Ovary (tissue), 9 donors: Measurements from ENCODE around the gene PRSS38. TPM values are rescaled to one million over a fixed set of nuclear protein-coding genes. Genes with fewer than 3 reads are reported as not detected.

Experiments used
- DNase-seq, 5 donors: peaks; one replicate each; pipeline ENCODE4 v3.0.0-alpha.2; 2019 to 2020
- H3K27ac ChIP-seq, 2 donors: fragments of 200-600 bp; one replicate each; pipeline versions ENCODE4 v1.5.1 to v1.8.0; 2019 to 2022
- H3K27me3 ChIP-seq: fragments of 200-600 bp; one replicate; pipeline ENCODE4 v1.8.0; 2022
- H3K36me3 ChIP-seq: fragments of 200-600 bp; sonication (generic); one replicate; pipeline ENCODE4 v1.5.1; 2019
- H3K4me1 ChIP-seq: one replicate; pipeline ENCODE4 v1.8.1; 2013; ENCODE audit warnings: mild to moderate bottlenecking, moderate library complexity; ENCODE audit not compliant: insufficient read depth
- H3K4me3 ChIP-seq: fragments of 200-600 bp; sonication (generic); one replicate; pipeline ENCODE4 v1.5.1; 2017
- H3K9me3 ChIP-seq, 2 donors: fragments of 200-600 bp in 1 of 2; sonication (generic) in 1 of 2; one replicate each; pipeline versions ENCODE4 v1.5.1 to v1.8.1; 2013 to 2019; ENCODE audit warnings: mild to moderate bottlenecking in 1 of 2, moderate library complexity in 1 of 2
- CTCF ChIP-seq, 3 donors: fragments of 450-650 bp in 2 of 3; fragments of 200-600 bp in 1 of 3; IDR thresholded peaks; one replicate each; pipeline versions ENCODE4 v1.5.1 to v1.8.0; 2016 to 2022; ENCODE audit warnings: antibody characterized with exemption in 3 of 3, mild to moderate bottlenecking in 1 of 3
- EP300 ChIP-seq: sonication (generic); formaldehyde crosslinking; IDR thresholded peaks from one replicate; pipeline ENCODE4 v1.6.1; 2017; ENCODE audit warnings: antibody characterized with exemption
- POLR2A ChIP-seq: fragments of 450-650 bp; IDR thresholded peaks from one replicate; pipeline ENCODE4 v1.6.1; 2017; ENCODE audit warnings: antibody characterized with exemption, mild to moderate bottlenecking, moderate library complexity
- WGBS, 3 donors: extraction: QIAGEN DNeasy Blood & Tissue Kit in 1 of 3; methylation state at CpG; one replicate each; pipeline versions ENCODE4 v1.1.5 to v1.1.7; 2013 to 2017; 5-methylcytosine and 5-hydroxymethylcytosine counted together
- intact Hi-C, 4 donors: fragments of 100-400 bp; cut with DNase I; formaldehyde crosslinking; loops; one replicate each; pipeline versions ENCODE4 v1.11.0 to v1.15.1; 2022 to 2023
- polyA plus RNA-seq, 2 donors: library from polyadenylated mRNA; stranded (reverse); fragments of 200-250 nt in 1 of 2; fragments of 350-450 nt in 1 of 2; fragmentation: Illumina TruSeq in 1 of 2; extraction: RNeasy Lipid Tissue Mini Kit (QIAGEN cat#74804) in 1 of 2; gene quantifications; one replicate each; pipeline ENCODE4 v1.2.3, GENCODE V29; 2013 to 2014
- total RNA-seq, 7 donors: library from RNA; depleted of rRNA in 2 of 7; stranded (reverse); fragments of >200 nt in 2 of 7; fragmentation: NEBNext Ultra II Directional in 3 of 7; extraction: Animal tissue kit (Norgen Biotek cat#: 25700) in 3 of 7; gene quantifications; one replicate each; pipeline versions ENCODE4 v1.1.0 to v1.2.4, GENCODE V29; 2016 to 2023
- donor health status: DM: no; HTN: no; CAD: no; lungs with moderate emphysema.
- donor health status: DM: no; HTN: no; CAD: no.
- donor health status: Bipolar disorder and iron deficiency.
- donor health status: DM: yes; HTN: yes; CAD: no.
- donor health status: DM: no; HTN: no; CAD: no.
- donor health status: DM: yes; HTN: yes; CAD: no.

The PRSS38 gene
- total and polyA plus RNA-seq, 9 donors = not detected

- Histone ChIP-seq H3K36me3 (no peaks in the 10 kb centered on the region), H3K27ac (no peak overlapping the region), H3K27me3 (no peaks in the 10 kb centered on the region), H3K4me1 (no peaks in the 10 kb centered on the region), H3K4me3 (no peak overlapping the region), H3K9me3 (no peaks in the 10 kb centered on the region)
- 81 to 97% (median 92%) methylated on average over 9 of the region's 9 CpGs for WGBS, 3 donors
- TF ChIP-seq EP300 (no peak), POLR2A (no peak), CTCF (IDR thresholded peaks at IDR 0.05) (no peak)
- intact Hi-C loops = no loop called here
- peak; percentile 6 to 18 (median 12) for DNase-seq
Observed at GRCh38 chr1:227893300-227893948, 77.9 kb downstream of the PRSS38 start.

- TF ChIP-seq EP300 (no peak), CTCF (IDR thresholded peaks at IDR 0.05) (no peak), POLR2A (no peak)
- H3K4me3 ChIP-seq = no peak overlapping the region
- WGBS, 3 donors = 84 to 86% (median 86%) methylated on average over 27 of the region's 27 CpGs
- no peaks in the 10 kb centered on the region for H3K36me3 ChIP-seq
- no peaks in the 10 kb centered on the region for H3K9me3 ChIP-seq
- DNase-seq = peak in 4 of 5 donors; percentile 8 to 30 (median 12)
- intact Hi-C loops = no loop called here
- no peak overlapping the region for H3K27ac ChIP-seq
- H3K4me1 ChIP-seq = no peaks in the 10 kb centered on the region
- no peaks in the 10 kb centered on the region for H3K27me3 ChIP-seq
Observed at GRCh38 chr1:227893949-227894721, 78.7 kb downstream of the PRSS38 start.

GRCh38 chr1:227894831-227895451, 79.5 kb downstream of the PRSS38 start:
- TF ChIP-seq CTCF (IDR thresholded peaks at IDR 0.05) (no peak), POLR2A (no peak), EP300 (no peak)
- Histone ChIP-seq H3K27ac (no peak overlapping the region), H3K9me3 (no peaks in the 10 kb centered on the region), H3K4me3 (no peak overlapping the region), H3K4me1 (no peaks in the 10 kb centered on the region), H3K36me3 (no peaks in the 10 kb centered on the region), H3K27me3 (no peaks in the 10 kb centered on the region)
- intact Hi-C loops = no loop called here
- DNase-seq = peak in 2 of 5 donors; percentile 6 to 25
- 90 to 95% (median 91%) methylated on average over 10 to 12 of the region's 12 CpGs for WGBS, 3 donors

Other genes starting within 250 kb of the PRSS38 start
- 10 to 100 TPM; 23.9 to 28.9 (median 26.4) TPM for gene JMJD4, start 80.4 kb upstream of the PRSS38 start, total RNA-seq
- gene JMJD4, start 80.4 kb upstream of the PRSS38 start, polyA plus RNA-seq = 10 to 100 TPM in 1 of 2 donors, 1 to 10 TPM in 1; 5.9 to 19.9 TPM
- 100 to 1,000 TPM in 4 of 7 donors, 10 to 100 TPM in 3; 63.5 to 135 (median 106) TPM for gene SNAP47, start 80.2 kb upstream of the PRSS38 start, total RNA-seq
- 10 to 100 TPM; 43.5 to 74.9 TPM for gene SNAP47, start 80.2 kb upstream of the PRSS38 start, polyA plus RNA-seq
- 10 to 100 TPM in 3 of 7 donors, 1 to 10 TPM in 4; 3.9 to 15.9 (median 9.8) TPM for gene WNT9A, start 132.3 kb downstream of the PRSS38 start, total RNA-seq
- 10 to 100 TPM in 1 of 2 donors, 1 to 10 TPM in 1; 1.1 to 10.8 TPM for gene WNT9A, start 132.3 kb downstream of the PRSS38 start, polyA plus RNA-seq
- gene WNT3A, start 191.3 kb downstream of the PRSS38 start, total RNA-seq = not detected
- not detected for gene WNT3A, start 191.3 kb downstream of the PRSS38 start, polyA plus RNA-seq